Measurements from ENCODE around the gene NAA20. TPM values are rescaled to one million over a fixed set of nuclear protein-coding genes. Genes with fewer than 3 reads are reported as not detected.

Gene NAA20
- total RNA-seq, 1 experiment from 2014 or later, result 31.0 TPM

- Mint-ChIP-seq H3K9me3 (ENCODE audit: low read depth, unreplicated experiment) (no peaks in the 10 kb centered on the region), H3K36me3 (ENCODE audit: insufficient read depth, unreplicated experiment) (no peaks in the 10 kb centered on the region), H3K4me3 (ENCODE audit: low read depth, unreplicated experiment) (no peak overlapping the region), H3K4me1 (ENCODE audit: low read depth, unreplicated experiment) (no peaks in the 10 kb centered on the region), H3K27ac (ENCODE audit: unreplicated experiment) (no peak overlapping the region), H3K27me3 (ENCODE audit: unreplicated experiment) (no peaks in the 10 kb centered on the region)
- TF ChIP-seq, protein P1, sequence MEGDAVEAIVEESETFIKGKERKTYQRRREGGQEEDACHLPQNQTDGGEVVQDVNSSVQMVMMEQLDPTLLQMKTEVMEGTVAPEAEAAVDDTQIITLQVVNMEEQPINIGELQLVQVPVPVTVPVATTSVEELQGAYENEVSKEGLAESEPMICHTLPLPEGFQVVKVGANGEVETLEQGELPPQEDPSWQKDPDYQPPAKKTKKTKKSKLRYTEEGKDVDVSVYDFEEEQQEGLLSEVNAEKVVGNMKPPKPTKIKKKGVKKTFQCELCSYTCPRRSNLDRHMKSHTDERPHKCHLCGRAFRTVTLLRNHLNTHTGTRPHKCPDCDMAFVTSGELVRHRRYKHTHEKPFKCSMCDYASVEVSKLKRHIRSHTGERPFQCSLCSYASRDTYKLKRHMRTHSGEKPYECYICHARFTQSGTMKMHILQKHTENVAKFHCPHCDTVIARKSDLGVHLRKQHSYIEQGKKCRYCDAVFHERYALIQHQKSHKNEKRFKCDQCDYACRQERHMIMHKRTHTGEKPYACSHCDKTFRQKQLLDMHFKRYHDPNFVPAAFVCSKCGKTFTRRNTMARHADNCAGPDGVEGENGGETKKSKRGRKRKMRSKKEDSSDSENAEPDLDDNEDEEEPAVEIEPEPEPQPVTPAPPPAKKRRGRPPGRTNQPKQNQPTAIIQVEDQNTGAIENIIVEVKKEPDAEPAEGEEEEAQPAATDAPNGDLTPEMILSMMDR (IDR thresholded peaks at IDR 0.05; ENCODE audit: unreplicated experiment), result no peak
- intact Hi-C loops (cut with micrococcal nuclease; ENCODE audit: unreplicated experiment), result no loop called here
- no peak for DNase-seq
- CTCF ChIA-PET, result no interaction called here
- no TSS peak for BruUV-seq (replicated peaks)
These were observed 48.1 kb upstream of the NAA20 start for GRCh38 chr20:19969106-19969505.

DNA sequence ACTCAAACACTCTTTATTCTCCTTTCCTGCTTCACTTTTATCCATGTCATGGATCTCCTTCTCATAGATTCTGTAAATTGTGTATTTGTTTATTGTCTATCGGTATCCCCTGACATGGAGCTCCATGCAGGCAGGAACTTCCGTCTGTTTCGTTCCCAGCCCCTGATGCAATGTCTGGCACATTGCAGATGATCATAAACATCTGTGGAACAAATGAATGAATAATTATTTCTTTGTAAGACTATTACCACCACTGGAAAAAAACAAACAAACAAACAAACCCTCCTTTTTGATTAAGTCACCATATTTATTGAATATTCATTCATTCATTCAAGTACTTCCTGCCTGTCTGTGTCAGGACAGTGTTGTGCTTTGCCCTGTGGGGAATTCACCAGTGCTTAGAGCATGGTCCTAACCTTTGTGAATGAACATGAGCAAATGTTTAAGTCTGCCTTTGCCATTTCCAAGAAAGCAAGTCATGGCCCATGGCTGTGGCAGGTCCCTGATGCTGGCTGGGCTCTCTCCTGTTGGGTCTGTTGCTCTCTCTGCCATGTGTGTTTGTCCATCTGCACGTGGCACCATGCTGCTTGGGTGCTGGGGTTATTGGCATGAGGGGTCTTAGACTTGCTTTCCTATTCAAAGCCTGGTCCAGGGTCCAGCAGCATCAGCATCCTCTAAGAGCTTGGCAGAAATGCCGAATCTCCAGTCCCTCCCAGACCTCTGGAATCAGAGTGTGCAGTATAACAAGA lies 47.5 kb upstream of the NAA20 start:
- H3K4me3 Mint-ChIP-seq (ENCODE audit: low read depth, unreplicated experiment), result no peak overlapping the region
- BruUV-seq (replicated peaks), result no TSS peak
- H3K4me1 Mint-ChIP-seq (ENCODE audit: low read depth, unreplicated experiment), result no peaks in the 10 kb centered on the region
- no peak for DNase-seq
- peaks cover 6% of the 10 kb centered on the region for H3K36me3 Mint-ChIP-seq (ENCODE audit: insufficient read depth, unreplicated experiment)
- CTCF ChIA-PET, result no interaction called here
- no peaks in the 10 kb centered on the region for H3K9me3 Mint-ChIP-seq (ENCODE audit: low read depth, unreplicated experiment)
- no peak overlapping the region for H3K27ac Mint-ChIP-seq (ENCODE audit: unreplicated experiment)
- H3K27me3 Mint-ChIP-seq (ENCODE audit: unreplicated experiment), result no peaks in the 10 kb centered on the region
- TF ChIP-seq, protein P1 (IDR thresholded peaks at IDR 0.05; ENCODE audit: unreplicated experiment), result no peak
- intact Hi-C loops (cut with micrococcal nuclease; ENCODE audit: unreplicated experiment), result no loop called here

- Mint-ChIP-seq H3K4me1 (ENCODE audit: low read depth, unreplicated experiment) (no peaks in the 10 kb centered on the region), H3K4me3 (ENCODE audit: low read depth, unreplicated experiment) (no peak overlapping the region), H3K27ac (ENCODE audit: unreplicated experiment) (no peak overlapping the region), H3K27me3 (ENCODE audit: unreplicated experiment) (no peaks in the 10 kb centered on the region), H3K36me3 (ENCODE audit: insufficient read depth, unreplicated experiment) (peaks cover 12% of the 10 kb centered on the region), H3K9me3 (ENCODE audit: low read depth, unreplicated experiment) (no peaks in the 10 kb centered on the region)
- intact Hi-C loops (cut with micrococcal nuclease; ENCODE audit: unreplicated experiment), result no loop called here
- CTCF ChIA-PET, result no interaction called here
- no peak for DNase-seq
- no TSS peak for BruUV-seq (replicated peaks)
- TF ChIP-seq, protein P1 (IDR thresholded peaks at IDR 0.05; ENCODE audit: unreplicated experiment), result no peak
These were observed 46.9 kb upstream of the NAA20 start for GRCh38 chr20:19970256-19970765.

GRCh38 chr20:19971116-19971515 lies 46.0 kb upstream of the NAA20 start:
- H3K4me1 Mint-ChIP-seq (ENCODE audit: low read depth, unreplicated experiment), result no peaks in the 10 kb centered on the region
- BruUV-seq (replicated peaks), result no TSS peak
- TF ChIP-seq, protein P1 (IDR thresholded peaks at IDR 0.05; ENCODE audit: unreplicated experiment), result no peak
- H3K27ac Mint-ChIP-seq (ENCODE audit: unreplicated experiment), result no peak overlapping the region
- H3K9me3 Mint-ChIP-seq (ENCODE audit: low read depth, unreplicated experiment), result no peaks in the 10 kb centered on the region
- intact Hi-C loops (cut with micrococcal nuclease; ENCODE audit: unreplicated experiment), result no loop called here
- peaks cover 20% of the 10 kb centered on the region for H3K36me3 Mint-ChIP-seq (ENCODE audit: insufficient read depth, unreplicated experiment)
- H3K4me3 Mint-ChIP-seq (ENCODE audit: low read depth, unreplicated experiment), result no peak overlapping the region
- H3K27me3 Mint-ChIP-seq (ENCODE audit: unreplicated experiment), result no peaks in the 10 kb centered on the region
- CTCF ChIA-PET, result no interaction called here
- DNase-seq, result no peak

Data from Calu3 (cell line).